T-helper 1 cell treated with Interleukin-12 subunit alpha and Interleukin-12 subunit beta and Interleukin-4 antibody, amounts not matched to agents 30 ng/mL and 1 ng/mL, for 36 hours (primary cell): Measurements from ENCODE around the gene HNRNPUL1. TPM values are rescaled to one million over a fixed set of nuclear protein-coding genes. Genes with fewer than 3 reads are reported as not detected.
"Not testable (repeated sequence)": the region's sequence is repeated elsewhere in the genome, so short reads cannot be mapped to it uniquely, and the experiment has no call there.

Experiments used
- intact Hi-C: fragments of 100-400 bp; cut with micrococcal nuclease; formaldehyde crosslinking; loops from one replicate; pipeline ENCODE4 v1.15.1; 2024
- total RNA-seq: library from RNA; stranded (reverse); gene quantifications from 2 replicates; pipeline ENCODE4 v1.2.3, GENCODE V29; 2022

Gene HNRNPUL1
- total RNA-seq, 1 donor from 2014 or later = 297 TPM

DNA sequence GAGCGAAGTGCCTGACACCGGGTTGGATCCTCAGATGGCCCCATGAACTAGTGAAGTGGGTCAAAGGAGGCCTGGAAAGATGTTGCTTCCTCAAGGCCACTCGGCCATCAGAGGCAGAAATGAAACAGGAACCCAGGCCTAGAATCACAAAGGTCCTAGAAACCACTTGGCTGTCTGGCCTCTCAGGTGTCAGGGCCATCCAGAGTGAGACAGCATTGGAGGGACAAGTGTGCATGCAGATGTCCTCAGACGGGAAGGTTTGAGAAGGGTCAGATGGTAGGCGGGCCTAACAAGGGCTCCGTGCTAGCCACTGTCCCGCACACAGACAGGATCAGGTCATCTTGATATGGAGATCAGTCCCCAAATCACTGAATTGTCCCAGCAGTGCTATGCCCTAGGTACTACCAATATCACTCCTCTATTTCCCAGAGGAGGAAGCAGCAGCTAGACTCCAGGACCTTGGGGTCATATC, 60.1 kb downstream of the HNRNPUL1 start:
- intact Hi-C loops = no loop called here

GRCh38 chr19:41324921-41325639, 60.9 kb downstream of the HNRNPUL1 start:
- intact Hi-C loops = no loop called here

DNA sequence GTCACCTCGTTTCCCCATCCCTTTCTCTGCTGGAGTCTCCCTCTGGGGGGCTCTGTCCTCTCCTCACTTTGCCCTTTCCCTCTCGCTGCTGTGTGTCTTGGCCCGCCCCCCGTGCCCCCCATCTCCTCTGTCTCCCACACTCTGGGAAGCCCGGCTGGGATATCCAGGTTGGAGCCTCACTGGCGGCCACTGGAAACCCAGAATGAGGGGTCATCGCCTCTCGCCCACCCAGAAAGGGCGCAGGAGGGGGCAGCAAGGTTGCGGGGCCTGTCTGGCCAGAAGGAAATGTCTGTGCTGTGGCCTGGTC, 61.4 kb downstream of the HNRNPUL1 start:
- intact Hi-C loops = no loop called here

DNA sequence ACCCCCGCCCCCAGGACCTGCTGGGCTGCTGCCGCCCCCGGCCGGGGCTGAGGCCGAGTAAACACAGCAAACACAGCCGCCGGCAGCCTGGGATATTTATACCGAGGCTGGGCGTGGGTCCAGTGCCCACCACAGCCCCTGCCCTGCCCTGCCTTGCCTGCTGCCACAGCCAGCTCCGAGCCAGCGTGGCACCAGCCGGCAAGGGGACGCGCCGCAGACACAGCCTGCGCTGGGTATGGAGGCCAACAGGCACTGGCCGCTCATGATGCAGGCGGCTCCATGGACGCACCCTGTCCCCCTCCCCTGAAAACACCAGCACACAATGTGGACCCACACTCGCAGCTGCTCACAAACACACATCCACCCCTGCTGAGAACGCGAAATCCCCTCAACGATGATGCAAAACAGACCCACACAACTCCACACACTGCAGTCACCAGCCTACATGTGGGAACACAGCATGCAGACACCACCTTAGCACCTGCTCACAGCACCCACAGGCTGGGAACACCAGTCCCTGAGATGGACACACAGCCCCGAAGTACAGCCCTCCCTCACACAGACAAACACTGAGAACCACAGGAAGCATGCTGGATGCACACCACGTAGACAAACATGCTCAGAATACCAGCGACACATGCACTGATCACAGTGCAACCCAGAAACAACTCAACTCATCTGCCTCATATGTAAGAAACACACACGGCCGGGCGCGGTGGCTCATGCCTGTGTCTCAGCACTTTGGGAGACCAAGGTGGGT, 62.0 kb downstream of the HNRNPUL1 start:
- intact Hi-C loops = no loop called here

- intact Hi-C loops = no loop called here
Measured at GRCh38 chr19:41327076-41327575, 63.0 kb downstream of the HNRNPUL1 start.

- intact Hi-C loops = loop anchor here (1.0 kb wide), 2 partner anchors 19 to 24 kb away; no protein-coding TSS in a partner anchor
Measured at GRCh38 chr19:41327576-41328156, 63.5 kb downstream of the HNRNPUL1 start.

- intact Hi-C loops = loop anchor here (1.0 kb wide), 2 partner anchors 20 to 23 kb away; no protein-coding TSS in a partner anchor
Measured at GRCh38 chr19:41328157-41328841, 64.1 kb downstream of the HNRNPUL1 start.

DNA sequence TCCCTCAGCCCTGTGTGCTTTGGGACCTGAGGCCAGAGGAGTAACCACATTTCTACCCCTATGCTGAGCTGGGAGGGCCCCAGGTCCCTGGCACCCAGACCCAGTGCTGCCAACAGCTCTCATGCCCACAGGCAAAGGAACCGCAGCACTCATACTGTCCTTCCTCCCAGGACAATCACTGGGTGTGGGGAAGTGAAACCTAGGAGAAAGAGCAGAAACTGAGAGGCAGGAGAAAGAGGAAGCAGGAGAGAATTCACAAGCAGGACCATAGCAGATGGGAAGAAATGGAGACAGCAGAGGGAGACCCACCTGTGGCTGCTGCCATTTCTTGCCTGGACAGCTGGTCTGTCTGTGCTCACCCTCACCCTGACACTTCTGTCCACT, 64.7 kb downstream of the HNRNPUL1 start:
- intact Hi-C loops = loop anchor here (1.0 kb wide), 2 partner anchors 21 to 22 kb away; no protein-coding TSS in a partner anchor

DNA sequence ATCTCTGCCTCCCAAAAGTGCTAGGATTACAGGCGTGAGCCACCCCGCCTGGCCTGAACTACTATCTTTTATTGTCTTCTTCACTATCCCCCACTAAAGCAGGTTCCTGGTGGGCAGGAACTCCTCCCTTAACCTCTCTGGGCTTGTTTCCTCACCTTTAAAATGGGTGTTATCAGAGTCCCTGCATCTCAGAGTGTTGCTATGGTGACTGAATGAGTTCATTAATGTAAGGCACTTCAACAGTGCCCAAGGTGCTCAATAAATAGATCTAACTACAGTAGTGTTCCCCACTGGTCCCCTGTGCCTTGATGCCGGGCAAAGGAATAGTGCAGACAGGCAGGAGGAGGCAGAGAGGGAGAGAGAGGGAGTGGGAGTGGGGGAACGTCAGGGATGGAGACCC, 66.3 kb downstream of the HNRNPUL1 start:
- intact Hi-C loops = no loop called here

DNA sequence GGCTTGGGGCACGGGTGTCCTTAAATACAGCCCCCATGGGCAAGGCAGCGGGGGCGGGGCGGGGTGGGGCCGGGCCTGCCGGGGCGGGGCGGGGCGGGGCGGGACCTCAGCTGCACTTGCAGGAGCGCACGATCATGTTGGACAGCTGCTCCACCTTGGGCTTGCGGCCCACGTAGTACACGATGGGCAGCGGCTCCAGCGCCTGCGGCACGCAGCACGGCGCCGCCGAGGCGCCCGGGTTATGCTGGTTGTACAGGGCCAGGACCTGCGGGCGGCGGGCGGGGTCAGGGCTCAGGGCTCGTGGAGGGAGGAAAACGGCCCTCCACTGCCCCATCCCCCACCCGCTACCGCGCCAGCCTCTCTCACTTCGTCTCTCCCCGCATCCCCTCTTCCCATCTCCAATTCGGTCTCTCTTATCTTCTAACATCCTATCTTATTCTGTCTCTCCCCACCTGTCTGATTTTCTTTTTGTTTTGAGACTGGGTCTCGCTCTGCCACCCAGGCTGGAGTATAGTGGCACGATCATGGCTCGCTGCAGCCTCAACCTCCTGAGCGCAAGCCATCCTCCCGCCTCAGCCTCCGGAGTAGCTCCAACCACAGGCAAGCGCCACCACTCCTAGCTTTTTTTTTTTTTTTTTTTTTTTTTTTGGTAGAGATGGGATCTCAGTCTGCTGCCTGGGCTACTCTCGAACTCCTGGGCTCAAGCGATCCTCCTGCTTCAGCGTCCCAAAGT, 66.9 kb downstream of the HNRNPUL1 start:
- intact Hi-C loops = no loop called here

DNA sequence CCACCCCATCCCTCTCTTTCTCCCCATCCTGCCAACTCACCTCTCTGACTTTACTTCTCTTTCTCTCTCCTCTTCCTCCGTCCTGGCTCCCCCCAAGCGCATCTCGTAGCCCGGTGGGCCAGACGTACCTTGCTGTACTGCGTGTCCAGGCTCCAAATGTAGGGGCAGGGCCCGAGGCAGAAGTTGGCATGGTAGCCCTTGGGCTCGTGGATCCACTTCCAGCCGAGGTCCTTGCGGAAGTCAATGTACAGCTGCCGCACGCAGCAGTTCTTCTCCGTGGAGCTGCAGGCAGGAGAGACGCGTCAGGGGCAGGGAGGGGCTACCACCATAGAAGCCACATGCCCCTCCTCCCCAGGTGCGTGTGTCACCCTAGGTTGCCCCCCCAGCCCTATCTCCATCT, 67.8 kb downstream of the HNRNPUL1 start:
- intact Hi-C loops = no loop called here

DNA sequence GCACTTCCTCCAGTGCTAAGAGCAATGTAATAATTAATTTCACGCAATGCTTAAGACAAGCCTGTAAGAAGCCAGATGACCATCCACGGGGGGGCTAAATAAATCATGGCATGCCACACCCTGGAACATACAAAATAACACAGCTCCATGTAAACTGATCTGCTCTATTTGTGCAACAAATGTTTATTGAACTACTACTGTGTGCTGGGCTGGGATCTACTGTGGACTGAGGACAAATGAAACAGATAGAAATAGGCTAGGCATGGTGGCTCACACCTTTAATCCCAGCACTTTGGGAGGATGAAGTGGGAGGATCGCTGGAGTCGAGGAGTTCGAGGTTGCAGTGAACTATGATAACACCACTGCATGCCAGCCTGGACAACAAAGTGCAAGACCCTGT, 68.3 kb downstream of the HNRNPUL1 start:
- intact Hi-C loops = no loop called here

DNA sequence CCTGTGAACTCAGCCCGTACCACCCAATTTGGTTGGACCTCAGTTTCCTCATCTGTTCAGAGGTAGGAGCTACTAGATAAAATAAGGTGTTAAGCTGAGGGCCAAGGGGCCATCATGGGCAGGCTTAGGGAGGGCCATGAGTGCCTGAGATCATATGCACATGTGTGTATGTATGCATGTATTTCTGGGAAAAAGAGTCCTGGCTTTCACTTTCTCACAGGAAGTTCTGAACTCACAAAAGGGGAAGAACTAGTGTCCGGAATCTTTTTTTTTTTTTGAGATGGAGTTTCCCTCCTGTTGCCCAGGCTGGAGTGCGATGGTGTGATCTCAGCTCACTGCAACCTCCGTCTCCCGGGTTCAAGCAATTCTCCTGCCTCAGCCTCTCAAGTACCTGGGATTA, 70.6 kb downstream of the HNRNPUL1 start:
- intact Hi-C loops = no loop called here

- intact Hi-C loops = no loop called here
Measured at GRCh38 chr19:41335467-41335866, 71.3 kb downstream of the HNRNPUL1 start.

GRCh38 chr19:41339936-41340335, 75.8 kb downstream of the HNRNPUL1 start:
- intact Hi-C loops = no loop called here

GRCh38 chr19:41341669-41342490, 77.7 kb downstream of the HNRNPUL1 start:
- intact Hi-C loops = no loop called here

GRCh38 chr19:41344162-41344561, 80.0 kb downstream of the HNRNPUL1 start:
- intact Hi-C loops = no loop called here

DNA sequence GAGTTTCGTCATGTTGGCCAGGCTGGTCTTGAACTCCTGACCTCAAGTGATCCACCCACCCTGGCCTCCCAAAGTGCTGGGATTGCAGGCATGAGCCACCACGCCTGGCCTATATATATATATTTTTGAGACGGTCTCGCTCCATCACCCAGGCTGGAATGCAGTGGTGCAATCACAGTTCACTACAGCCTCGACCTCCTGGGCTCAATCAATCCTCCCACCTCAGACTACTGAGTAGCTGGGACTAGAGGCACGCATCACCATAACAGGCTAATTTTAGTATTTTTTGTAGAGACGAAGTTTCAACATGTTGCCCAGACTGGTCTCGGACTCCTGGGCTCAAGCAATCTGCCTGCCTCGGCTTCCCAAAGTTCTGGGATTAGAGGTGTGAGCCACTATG, 82.7 kb downstream of the HNRNPUL1 start:
- intact Hi-C loops = not testable (repeated sequence)

GRCh38 chr19:41350735-41351338, 86.7 kb downstream of the HNRNPUL1 start:
- intact Hi-C loops = loop anchor here (1.0 to 10.0 kb wide), 13 partner anchors 14 to 909 kb away; partner anchors contain the start of genes B9D2, BCKDHA, CCDC97 and CD79A
